Parathyroid adenoma (tissue), 2 donors: ENCODE results near the gene NME9.

Experiments used
- H2AFZ ChIP-seq: fragments of 300-600 bp; sonication (generic); one replicate; pipeline ENCODE4 v1.7.0; 2017; ENCODE audit warnings: antibody characterized with exemption, mild to moderate bottlenecking
- H3K27ac ChIP-seq: fragments of 300-600 bp; sonication (generic); one replicate; pipeline ENCODE4 v1.7.0; 2017
- H3K27me3 ChIP-seq: fragments of 300-600 bp; sonication (generic); one replicate; pipeline ENCODE4 v1.7.0; 2017; ENCODE audit warnings: low read length; ENCODE audit not compliant: control insufficient read depth, insufficient read depth
- H3K36me3 ChIP-seq: fragments of 300-600 bp; sonication (generic); one replicate; pipeline ENCODE4 v1.7.0; 2017; ENCODE audit warnings: low read length; ENCODE audit not compliant: control insufficient read depth, insufficient read depth
- H3K4me1 ChIP-seq: fragments of 300-600 bp; sonication (generic); one replicate; pipeline ENCODE4 v1.7.0; 2017; ENCODE audit warnings: control low read depth
- H3K4me2 ChIP-seq: fragments of 300-600 bp; sonication (generic); one replicate; pipeline ENCODE4 v1.7.0; 2017; ENCODE audit warnings: low read length
- H3K4me3 ChIP-seq: fragments of 300-600 bp; sonication (generic); one replicate; pipeline ENCODE4 v1.7.0; 2017; ENCODE audit warnings: low read depth, low read length
- H3K79me2 ChIP-seq: fragments of 300-600 bp; sonication (generic); one replicate; pipeline ENCODE4 v1.7.0; 2017; ENCODE audit warnings: control low read depth
- H3K9ac ChIP-seq: fragments of 300-600 bp; sonication (generic); one replicate; pipeline ENCODE4 v1.7.0; 2017; ENCODE audit warnings: mild to moderate bottlenecking
- H3K9me3 ChIP-seq: fragments of 300-600 bp; sonication (generic); one replicate; pipeline ENCODE4 v1.7.0; 2017; ENCODE audit warnings: low read length; ENCODE audit not compliant: control insufficient read depth
- TF ChIP-seq, protein P1 (sequence below): fragments of 300-600 bp; sonication (generic); IDR thresholded peaks from one replicate; pipeline ENCODE4 v1.7.0; 2017; ENCODE audit warnings: antibody characterized with exemption, mild to moderate bottlenecking
- donor health status: primary hyperparathyroidism.

NME9 gene

DNA sequence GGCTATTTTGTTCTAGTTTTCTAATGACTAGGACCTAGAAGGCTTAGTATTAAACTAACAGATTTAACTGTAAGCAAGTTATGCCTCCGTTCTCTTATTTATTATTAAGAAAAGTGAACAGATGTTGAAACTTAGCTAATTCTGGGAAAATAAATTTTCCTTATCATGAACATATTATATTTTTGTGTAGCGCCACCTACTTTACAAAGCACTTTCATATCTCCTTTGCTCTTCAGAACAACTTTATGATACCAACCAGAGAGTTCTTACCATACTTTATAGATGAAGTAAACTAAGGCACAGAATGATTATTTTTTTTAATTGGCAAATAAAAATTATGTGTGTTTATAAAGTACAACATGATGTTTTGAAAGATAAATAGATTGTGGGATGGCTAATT is 59.4 kb downstream of the NME9 start:
- TF ChIP-seq, protein P1, sequence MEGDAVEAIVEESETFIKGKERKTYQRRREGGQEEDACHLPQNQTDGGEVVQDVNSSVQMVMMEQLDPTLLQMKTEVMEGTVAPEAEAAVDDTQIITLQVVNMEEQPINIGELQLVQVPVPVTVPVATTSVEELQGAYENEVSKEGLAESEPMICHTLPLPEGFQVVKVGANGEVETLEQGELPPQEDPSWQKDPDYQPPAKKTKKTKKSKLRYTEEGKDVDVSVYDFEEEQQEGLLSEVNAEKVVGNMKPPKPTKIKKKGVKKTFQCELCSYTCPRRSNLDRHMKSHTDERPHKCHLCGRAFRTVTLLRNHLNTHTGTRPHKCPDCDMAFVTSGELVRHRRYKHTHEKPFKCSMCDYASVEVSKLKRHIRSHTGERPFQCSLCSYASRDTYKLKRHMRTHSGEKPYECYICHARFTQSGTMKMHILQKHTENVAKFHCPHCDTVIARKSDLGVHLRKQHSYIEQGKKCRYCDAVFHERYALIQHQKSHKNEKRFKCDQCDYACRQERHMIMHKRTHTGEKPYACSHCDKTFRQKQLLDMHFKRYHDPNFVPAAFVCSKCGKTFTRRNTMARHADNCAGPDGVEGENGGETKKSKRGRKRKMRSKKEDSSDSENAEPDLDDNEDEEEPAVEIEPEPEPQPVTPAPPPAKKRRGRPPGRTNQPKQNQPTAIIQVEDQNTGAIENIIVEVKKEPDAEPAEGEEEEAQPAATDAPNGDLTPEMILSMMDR, result no peak
- no peak overlapping the region for H3K27ac ChIP-seq
- H3K36me3 ChIP-seq, result no peaks in the 10 kb centered on the region
- H3K79me2 ChIP-seq, result no peaks in the 10 kb centered on the region
- no peak overlapping the region for H3K9ac ChIP-seq
- H3K9me3 ChIP-seq, result no peaks in the 10 kb centered on the region
- no peak overlapping the region for H3K4me3 ChIP-seq
- H2AFZ ChIP-seq, result no peak overlapping the region
- H3K4me1 ChIP-seq, result no peaks in the 10 kb centered on the region
- H3K27me3 ChIP-seq, result no peaks in the 10 kb centered on the region
- no peak overlapping the region for H3K4me2 ChIP-seq

DNA sequence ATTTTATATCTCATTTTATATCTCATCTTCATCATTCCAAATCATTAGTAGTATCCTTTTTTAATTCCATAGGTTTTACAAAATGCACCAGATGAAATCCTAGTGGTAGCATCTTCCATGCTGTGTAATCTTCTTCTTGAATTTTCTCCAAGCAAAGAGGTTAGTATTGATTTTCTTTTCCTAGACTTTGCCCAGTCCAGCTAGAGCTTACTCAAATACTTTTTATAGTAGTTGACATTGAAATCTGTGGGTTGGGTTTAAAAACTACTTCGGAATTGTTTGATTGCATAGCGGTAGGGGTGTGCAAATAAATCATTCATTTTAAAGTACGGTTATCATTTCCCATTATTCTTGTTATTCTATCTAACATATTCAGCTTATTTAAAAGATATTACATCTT is 62.6 kb downstream of the NME9 start:
- H3K27ac ChIP-seq, result no peak overlapping the region
- no peak overlapping the region for H3K9ac ChIP-seq
- no peaks in the 10 kb centered on the region for H3K4me1 ChIP-seq
- H3K9me3 ChIP-seq, result no peaks in the 10 kb centered on the region
- no peak overlapping the region for H3K4me3 ChIP-seq
- H3K4me2 ChIP-seq, result no peak overlapping the region
- no peaks in the 10 kb centered on the region for H3K79me2 ChIP-seq
- TF ChIP-seq, protein P1, result no peak
- H3K36me3 ChIP-seq, result no peaks in the 10 kb centered on the region
- no peak overlapping the region for H2AFZ ChIP-seq
- H3K27me3 ChIP-seq, result no peaks in the 10 kb centered on the region

DNA sequence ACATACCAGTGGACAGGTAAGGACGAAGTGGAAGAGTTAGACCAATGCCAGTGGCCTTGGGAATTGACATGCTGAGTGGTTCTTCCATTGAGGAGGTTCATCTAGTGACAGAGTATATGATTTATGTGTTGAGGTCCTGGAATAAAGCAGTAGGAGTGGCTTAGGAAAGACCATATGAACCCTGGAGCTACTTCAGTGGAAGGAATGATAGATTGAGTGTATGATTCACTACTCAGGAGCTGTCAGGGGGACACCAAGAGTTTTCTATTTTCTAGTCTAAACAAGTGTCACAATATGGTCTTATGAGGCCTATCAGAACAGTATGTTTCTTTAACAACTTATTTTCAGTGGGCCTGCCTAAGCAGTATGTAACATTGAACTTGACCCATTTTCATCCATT is 63.9 kb downstream of the NME9 start:
- H3K27ac ChIP-seq, result no peak overlapping the region
- no peak overlapping the region for H3K4me2 ChIP-seq
- H3K79me2 ChIP-seq, result no peaks in the 10 kb centered on the region
- H3K9ac ChIP-seq, result no peak overlapping the region
- H3K4me3 ChIP-seq, result no peak overlapping the region
- H3K27me3 ChIP-seq, result no peaks in the 10 kb centered on the region
- H3K4me1 ChIP-seq, result no peaks in the 10 kb centered on the region
- H3K36me3 ChIP-seq, result no peaks in the 10 kb centered on the region
- H2AFZ ChIP-seq, result no peak overlapping the region
- TF ChIP-seq, protein P1, result no peak
- H3K9me3 ChIP-seq, result no peaks in the 10 kb centered on the region

DNA sequence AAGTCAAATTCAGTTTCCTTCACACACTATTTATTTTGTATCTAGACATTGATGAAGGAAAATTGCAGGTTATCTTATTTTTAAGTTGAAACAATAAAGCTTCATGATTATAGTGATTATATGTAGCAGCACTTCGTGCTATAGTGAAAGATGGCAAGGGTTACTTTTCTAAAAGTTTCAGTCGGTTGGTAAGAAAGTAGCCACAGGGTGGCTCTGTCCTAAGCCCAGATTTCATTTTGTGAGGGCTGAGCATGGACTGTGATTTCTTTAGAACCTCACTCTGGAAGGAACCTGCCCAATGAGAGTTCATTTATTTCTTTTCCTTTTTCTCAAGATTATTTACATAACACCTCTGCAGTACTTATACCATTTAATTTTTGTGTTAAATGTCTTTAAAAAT is 66.5 kb downstream of the NME9 start:
- no peak overlapping the region for H2AFZ ChIP-seq
- H3K36me3 ChIP-seq, result no peaks in the 10 kb centered on the region
- no peak overlapping the region for H3K9ac ChIP-seq
- H3K79me2 ChIP-seq, result no peaks in the 10 kb centered on the region
- no peak overlapping the region for H3K4me2 ChIP-seq
- H3K27ac ChIP-seq, result no peak overlapping the region
- no peaks in the 10 kb centered on the region for H3K9me3 ChIP-seq
- TF ChIP-seq, protein P1, result no peak
- no peaks in the 10 kb centered on the region for H3K27me3 ChIP-seq
- no peaks in the 10 kb centered on the region for H3K4me1 ChIP-seq
- H3K4me3 ChIP-seq, result no peak overlapping the region

DNA sequence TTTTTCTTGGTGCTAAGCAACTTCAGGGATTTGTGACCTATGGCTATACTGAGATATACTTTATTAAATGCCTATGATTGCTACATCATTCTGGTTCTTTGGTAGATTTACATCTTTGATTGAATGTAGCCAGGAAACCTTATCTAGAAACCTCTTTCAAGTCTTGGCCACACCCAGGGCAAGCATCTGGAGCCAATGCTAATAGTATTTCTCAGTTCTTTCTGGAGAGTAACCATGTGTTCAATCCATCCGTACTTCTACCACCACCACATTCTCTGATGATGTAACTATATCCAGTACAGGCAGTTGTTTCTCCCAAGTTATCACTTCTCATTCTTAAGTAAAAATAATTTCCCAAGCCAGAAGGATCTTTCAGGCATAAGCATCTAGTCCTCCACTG is 69.0 kb downstream of the NME9 start:
- Histone ChIP-seq H3K36me3 (no peaks in the 10 kb centered on the region), H3K9ac (no peak overlapping the region), H3K79me2 (no peaks in the 10 kb centered on the region), H2AFZ (no peak overlapping the region), H3K27me3 (no peaks in the 10 kb centered on the region), H3K27ac (no peak overlapping the region), H3K4me1 (no peaks in the 10 kb centered on the region), H3K9me3 (no peaks in the 10 kb centered on the region), H3K4me2 (no peak overlapping the region), H3K4me3 (no peak overlapping the region)
- TF ChIP-seq, protein P1, result no peak
